Stimulated activated CD8-positive, alpha-beta memory T cell treated with anti-CD3 and anti-CD28 coated beads, Interleukin-15, amount 100 ng/mL, for 4 hours (primary cell): Measurements from ENCODE around the gene KDM4C.
"Not testable (repeated sequence)": the region's sequence is repeated elsewhere in the genome, so short reads cannot be mapped to it uniquely, and the experiment has no call there.

Source experiments
- DNase-seq, 2 donors: peaks; one replicate each; pipeline ENCODE4 v3.0.0-alpha.2; 2020; ENCODE audit warnings: low read depth in 2 of 2

KDM4C gene

DNA sequence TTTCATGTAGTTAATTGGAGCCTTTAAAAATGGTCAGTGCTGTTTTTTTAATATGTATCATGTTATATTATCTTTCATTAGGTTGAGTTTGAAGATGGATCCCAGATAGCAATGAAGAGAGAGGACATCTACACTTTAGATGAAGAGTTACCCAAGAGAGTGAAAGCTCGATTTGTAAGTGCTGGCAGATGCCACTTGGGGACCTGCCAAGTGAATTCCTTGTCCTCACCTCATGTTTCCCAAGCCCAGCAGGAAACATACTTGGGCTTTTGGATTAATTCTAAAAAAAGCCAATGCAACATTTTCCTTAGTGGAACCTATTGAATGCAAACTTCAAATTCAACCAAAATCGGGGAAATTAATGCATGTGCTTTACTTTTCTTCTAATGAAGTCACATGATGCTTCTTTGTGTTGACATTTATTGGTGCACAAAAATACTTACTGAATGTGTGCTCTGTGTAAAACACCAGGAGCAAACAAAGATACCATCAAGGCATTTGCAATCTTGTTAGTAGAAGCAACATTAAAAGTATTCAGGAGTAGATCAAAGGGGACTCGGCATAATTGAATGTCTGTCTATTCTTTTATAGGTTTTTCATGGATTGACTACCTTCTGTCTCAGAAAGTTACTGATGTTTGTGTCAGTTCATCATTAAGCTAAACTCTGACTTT, 412.1 kb downstream of the KDM4C start:
- DNase-seq, result no peak

DNA sequence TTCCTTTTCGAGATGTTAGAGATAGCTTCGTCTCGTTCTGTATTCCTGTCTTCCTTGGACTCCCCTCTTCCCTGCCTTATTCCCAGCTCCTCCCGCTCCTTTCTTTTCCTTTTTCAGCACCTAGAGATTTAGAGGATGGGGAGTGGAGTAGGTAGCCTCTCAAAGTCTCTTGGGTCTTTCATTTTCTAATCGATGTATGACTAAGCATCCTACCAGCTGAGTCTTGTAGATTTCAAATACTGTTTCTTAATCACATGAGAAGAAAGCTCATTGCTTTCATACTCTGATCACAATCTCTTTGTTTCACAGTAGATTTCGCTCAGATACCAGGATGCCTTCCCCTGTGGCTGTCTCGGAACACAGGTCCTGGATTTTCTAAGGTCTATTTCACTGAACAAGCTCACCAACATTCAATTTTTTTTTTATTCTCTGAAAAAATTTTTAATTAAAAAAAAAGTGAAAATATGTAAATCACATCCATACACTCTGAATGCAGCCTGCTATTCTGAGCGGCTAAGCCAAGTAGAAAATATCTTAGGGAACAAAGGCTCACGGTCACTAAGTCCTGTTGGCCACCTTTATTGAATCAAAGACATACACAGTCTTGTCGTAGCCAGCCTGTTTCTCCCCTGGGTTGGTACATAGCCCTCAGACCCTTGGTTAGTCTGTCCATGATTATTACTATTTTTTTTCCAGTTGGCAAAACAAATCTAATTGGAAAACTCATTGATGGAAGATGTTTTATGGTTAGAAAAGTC, 413.8 kb downstream of the KDM4C start:
- DNase-seq, result no peak

DNA sequence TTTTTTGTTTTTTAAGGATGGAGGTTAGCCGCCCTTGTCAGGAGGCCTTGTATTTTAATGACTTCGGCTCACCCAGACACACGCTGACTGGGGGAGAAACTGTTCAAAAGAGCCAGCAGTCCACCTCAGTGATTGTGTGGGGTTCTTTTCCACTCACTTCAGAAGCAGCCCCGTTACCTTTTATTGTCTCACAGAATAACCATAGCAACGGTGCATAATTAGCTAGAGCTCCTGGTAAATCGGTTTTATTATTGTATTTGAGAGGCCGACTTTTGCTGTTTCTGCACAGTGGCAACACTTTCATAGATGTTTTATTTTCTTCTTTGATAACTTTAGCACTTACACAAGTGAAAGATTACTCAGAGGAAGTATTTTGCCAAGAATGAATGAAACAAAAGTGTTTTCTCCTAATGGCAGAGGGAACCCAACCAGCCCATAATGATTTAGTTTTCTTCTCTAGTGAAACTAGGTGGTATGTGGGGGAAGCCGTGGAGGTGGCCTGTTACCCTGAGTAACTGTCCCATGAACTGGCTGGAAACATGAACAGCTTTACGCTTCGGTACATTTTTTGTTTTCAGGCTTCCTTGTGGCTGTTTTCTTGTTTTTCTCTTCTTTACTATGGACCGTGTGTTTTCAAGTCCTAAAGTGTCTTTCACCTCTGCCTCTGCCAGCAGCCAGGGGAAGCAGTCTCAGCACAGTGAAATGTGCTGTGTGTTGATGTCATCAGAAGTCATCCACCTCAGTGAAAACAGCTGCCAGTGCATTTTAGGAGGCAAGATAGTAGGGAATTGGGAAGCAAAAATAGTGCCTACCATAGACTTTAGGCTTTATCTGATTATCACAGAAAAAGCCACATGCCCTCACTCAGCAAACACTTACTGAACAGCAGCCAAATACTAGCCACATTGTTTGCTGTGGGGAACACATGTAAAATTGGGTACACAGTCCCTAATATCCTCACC, 414.7 kb downstream of the KDM4C start:
- no peak for DNase-seq

- no peak for DNase-seq
Observed at GRCh38 chr9:7173139-7173538, 415.4 kb downstream of the KDM4C start.

DNA sequence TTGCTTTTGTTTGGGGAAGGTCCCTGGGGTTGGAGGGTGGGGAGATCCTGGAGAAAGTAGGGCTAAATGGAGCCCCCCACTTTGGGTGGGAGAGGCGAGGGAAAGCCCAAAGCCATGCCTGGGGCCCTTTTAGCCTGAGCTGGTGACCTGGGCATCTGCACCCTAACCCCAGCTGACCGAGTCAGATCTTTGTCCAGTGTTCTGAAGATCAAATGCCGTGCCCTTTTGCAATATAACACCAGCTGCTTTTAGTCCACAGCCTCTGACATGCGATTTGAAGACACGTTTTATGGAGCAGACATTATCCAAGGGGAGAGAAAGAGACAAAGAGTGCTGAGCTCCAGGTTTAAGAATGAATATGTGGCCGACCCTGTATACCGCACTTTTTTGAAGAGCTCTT, 416.5 kb downstream of the KDM4C start:
- DNase-seq, result no peak

DNA sequence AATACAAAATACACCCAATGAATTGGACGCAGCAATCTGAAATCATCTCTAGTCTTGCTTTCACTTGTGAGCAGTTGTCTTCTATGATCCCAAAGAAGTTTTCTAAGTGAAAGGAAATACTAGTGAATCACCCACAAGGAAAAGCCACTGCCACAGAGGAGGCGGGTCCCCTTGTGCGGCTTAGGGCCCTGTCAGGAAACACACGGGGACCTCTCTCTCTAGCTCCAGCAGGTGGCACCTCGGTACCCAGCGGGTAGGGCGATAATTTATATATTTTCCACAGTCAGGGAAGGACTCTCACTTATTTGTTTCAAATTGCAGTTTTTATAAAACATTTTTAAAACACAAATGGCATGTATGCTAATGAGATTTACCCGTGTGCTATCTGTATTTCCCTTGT, 417.1 kb downstream of the KDM4C start:
- no peak for DNase-seq

DNA sequence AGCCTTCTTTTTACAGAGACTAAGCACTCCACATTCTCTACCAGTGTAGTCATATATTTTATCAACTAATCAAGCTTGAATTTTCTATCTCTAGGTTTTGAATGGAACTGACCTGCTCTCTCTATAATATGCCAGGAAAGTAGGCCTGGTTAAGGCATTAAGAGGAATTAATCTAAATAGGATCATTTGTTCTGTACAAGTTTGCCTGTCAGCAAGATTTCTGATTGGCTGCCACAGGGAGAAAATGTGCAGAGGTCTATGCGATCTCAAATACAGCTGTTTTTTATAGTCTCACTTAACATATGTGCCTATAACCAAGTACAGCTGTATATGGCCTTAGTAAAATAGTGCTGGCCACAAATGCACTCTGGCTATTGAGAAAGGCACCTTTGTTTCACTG, 418.8 kb downstream of the KDM4C start:
- DNase-seq, result no peak

GRCh38 chr9:7177383-7177782, 419.6 kb downstream of the KDM4C start:
- DNase-seq, result no peak

DNA sequence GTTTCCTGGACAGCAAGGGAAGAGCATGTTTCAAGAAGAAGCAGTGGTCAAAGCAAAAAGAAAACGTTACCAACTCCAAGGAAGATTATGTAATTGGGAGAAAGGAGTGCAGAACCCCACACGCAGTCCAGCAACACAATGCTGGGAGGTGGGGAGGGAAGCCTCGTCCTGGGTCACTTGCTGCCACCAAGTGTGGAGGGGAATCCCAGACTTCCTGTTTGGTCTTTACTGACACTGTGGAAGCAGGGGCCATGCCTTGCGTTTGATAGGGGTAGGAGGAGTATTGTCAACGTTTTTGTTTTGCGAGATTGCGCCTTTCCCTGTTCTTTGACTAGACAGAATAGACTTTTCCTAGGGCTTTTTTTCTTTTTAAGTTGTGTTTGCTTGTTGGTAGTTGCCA, 421.0 kb downstream of the KDM4C start:
- no peak for DNase-seq

DNA sequence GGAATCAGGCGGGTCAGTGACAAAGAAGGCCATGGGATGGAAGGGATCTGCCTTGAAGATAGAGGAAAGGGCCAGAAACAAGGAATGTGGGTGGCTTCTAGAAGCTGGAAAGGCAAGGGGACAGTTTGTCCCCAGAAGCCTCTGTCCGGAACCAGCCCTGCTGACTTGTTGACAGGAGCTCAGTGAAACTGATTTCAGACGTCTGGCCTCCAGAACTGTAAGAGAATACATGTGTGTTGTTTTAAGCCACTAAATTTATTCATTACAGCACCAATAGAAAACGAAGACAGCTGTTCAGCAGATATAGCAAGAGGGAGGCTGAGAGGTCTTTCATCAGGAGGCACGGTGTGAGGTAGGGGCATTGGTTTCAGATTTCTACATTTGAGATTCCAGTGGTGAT, 422.5 kb downstream of the KDM4C start:
- DNase-seq, result no peak

- DNase-seq, result not testable (repeated sequence)
Observed at GRCh38 chr9:7183139-7183538, 425.4 kb downstream of the KDM4C start.

GRCh38 chr9:7185612-7186011, 427.8 kb downstream of the KDM4C start:
- no peak for DNase-seq

- no peak for DNase-seq
Observed at GRCh38 chr9:7186175-7186574, 428.4 kb downstream of the KDM4C start.

DNA sequence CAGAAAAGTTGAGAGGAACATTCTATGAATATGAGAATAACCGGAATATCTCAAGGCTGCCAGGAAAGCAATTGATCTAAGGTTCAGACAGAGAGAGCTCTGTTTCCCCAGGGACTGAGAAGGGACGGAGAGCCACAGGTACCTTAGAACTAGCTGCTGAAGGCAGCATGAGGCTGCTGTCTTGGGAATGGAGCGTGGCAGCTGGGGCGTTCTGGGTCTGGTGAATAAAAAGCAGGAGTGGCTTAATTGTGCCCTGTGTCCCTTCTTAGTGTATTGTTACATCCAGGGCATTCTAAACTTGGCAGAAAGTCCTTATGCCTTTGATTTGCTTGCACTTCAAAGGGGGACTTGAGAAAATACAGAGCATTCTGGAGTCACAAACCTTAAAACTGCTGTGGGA, 434.5 kb downstream of the KDM4C start:
- DNase-seq, result no peak

DNA sequence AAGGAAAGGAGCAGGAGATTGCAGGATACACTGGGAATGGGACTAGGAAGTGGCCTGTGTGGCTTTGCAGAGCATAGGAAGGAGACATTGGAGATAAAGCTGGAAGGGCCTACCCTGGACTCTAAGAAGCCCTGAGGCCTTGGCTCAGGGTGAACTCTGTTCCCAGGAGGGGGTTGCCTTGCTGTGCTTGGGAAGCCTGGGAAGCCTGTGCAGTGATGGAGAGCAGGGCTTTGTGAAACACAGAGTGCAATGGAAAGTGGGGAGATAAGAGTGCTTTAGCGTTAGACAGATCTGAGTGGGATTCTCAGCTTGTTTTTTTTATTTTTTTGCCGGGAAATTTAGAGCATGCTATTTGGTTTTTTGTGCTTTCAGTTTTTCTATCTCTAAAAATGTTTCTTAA, 437.8 kb downstream of the KDM4C start:
- no peak for DNase-seq

DNA sequence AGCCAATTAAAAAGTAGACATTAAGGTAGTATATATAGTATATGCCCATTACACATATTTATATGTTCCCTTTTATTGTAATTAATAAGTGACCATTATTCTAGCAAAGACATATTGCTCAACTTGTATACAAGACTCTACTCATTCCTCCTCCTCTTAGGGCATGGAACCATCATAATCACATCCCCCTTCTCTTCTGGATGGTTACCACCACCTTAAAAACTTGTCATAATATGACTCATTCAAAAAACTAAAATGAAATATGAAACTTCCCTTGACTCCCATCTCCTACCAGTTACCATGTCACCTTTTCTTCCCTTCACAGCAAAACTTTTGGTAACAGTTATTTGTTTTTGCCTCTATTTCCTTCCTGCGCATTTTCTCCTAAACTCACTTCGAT, 438.7 kb downstream of the KDM4C start:
- DNase-seq, result no peak

DNA sequence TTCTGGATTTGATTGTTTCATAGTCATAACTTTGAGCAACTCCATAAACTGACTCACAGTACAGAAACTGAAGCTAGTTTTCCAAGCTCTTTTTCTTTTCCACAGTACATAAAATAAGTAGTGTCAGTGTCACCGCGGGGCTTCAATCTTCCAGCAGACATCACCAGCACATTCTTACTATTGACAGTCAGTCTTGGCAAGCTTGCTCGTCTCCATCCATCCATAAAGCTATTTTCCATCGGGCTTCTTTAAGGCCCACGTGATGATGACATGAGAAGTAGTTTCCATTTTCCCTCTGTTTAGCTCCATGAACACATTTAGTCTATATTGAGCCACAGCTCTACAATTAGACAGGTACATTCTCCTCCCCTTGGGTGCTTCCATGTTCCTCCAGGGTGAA, 443.4 kb downstream of the KDM4C start:
- DNase-seq, result no peak

DNA sequence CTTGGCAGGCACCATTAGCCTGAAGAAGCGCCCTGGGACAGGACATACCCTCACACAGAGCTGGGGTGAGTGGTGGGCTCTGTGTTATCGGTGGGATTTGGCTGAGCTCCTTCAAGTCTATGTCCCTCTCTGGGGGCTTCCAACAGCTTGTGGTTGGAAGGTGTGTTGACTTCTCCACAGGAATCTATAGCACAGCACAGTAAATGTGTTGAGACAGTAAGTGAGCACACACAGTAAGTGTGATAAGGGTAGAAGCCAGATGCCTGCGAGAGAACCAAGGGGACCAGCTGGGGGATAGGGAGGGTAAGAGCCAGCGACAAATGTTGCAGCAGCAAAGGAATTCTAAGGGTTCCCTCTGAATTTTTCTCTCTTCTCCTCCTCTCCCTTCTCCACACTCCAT, 448.0 kb downstream of the KDM4C start:
- DNase-seq, result no peak

DNA sequence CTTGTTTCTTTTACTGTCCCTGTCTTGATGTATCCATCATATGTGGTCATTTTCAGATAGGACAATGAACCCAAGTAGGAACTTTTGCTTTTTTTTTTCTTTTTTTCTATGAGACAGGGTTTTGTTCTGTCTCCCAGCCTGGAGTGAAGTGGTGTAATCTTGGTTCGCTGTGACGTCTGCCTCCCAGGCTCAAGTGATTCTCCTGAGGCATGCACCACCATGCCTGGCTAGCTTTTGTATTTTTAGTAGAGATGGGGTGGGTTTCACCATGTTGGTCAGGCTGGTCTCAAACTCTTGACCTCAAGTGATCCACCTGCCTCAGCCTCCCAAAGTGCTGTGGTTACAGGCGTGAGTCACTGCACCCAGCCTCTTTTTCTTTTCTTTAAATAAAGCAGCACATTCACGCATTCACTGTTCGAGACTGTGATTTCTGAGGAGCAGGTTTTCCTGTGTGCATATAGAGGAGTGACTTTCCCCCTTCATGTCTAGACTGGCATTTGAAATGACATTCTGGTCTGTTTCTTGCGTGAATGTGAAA, 448.5 kb downstream of the KDM4C start:
- DNase-seq, result no peak

GRCh38 chr9:7209016-7209715, 451.4 kb downstream of the KDM4C start:
- no peak for DNase-seq

- no peak for DNase-seq
Observed at GRCh38 chr9:7209990-7210389, 452.2 kb downstream of the KDM4C start.
